Mammary epithelial cell (primary cell): ENCODE measurements around the gene HNRNPU.

ENCODE experiments used
- CTCF ChIP-seq, 2 donors: IDR thresholded peaks in 1 of 2; conservative IDR thresholded peaks in 1 of 2; 2 replicates each; pipeline ENCODE4 v1.5.1; 2011 to 2012; ENCODE audit warnings: inconsistent platforms in 2 of 2, low read length in 2 of 2, mild to moderate bottlenecking in 2 of 2, control low read depth in 1 of 2, low read depth in 1 of 2; ENCODE audit not compliant: insufficient read depth in 1 of 2; ENCODE audit errors: extremely low read depth in 1 of 2
- EZH2 ChIP-seq: IDR thresholded peaks from 2 replicates; pipeline ENCODE4 v1.6.1; 2012; ENCODE audit warnings: low read length, inconsistent platforms, borderline replicate concordance

GRCh38 chr1:244826712-244827111 lies 37.6 kb downstream of the HNRNPU start:
- TF ChIP-seq CTCF (conservative IDR thresholded peaks at IDR 0.05 in 1 of 2, IDR thresholded peaks at IDR 0.05 in 1 of 2; ENCODE audit: extremely low read depth in 1 of 2, insufficient read depth in 1 of 2, low read depth in 1 of 2, low read length in 2 of 2) (no peak), EZH2 (no peak)
